Epithelial cell of proximal tubule (primary cell): Measurements from ENCODE around the gene MYO9A. TPM values are rescaled to one million over a fixed set of nuclear protein-coding genes. Genes with fewer than 3 reads are reported as not detected.
"Not testable (repeated sequence)": the region's sequence is repeated elsewhere in the genome, so short reads cannot be mapped to it uniquely, and the experiment has no call there.

Source experiments
- DNase-seq: peaks from one replicate; pipeline ENCODE4 v3.0.0-alpha.2; 2011; ENCODE audit warnings: low read depth
- H3K4me3 ChIP-seq: 2 replicates; pipeline ENCODE4 v1.5.1; 2011; ENCODE audit warnings: low read depth, mild to moderate bottlenecking, low read length
- total RNA-seq: library from RNA; depleted of rRNA; stranded (reverse); fragments of >200 nt; gene quantifications from 2 replicates; pipeline ENCODE4 v1.2.3, GENCODE V29; 2015
- TF ChIP-seq, protein P1 (sequence below): conservative IDR thresholded peaks from 2 replicates; pipeline ENCODE4 v1.5.1; 2012; ENCODE audit warnings: low read depth, mild to moderate bottlenecking, low read length

Gene MYO9A
- total RNA-seq, 1 donor from 2014 or later: 18.1 TPM

DNA sequence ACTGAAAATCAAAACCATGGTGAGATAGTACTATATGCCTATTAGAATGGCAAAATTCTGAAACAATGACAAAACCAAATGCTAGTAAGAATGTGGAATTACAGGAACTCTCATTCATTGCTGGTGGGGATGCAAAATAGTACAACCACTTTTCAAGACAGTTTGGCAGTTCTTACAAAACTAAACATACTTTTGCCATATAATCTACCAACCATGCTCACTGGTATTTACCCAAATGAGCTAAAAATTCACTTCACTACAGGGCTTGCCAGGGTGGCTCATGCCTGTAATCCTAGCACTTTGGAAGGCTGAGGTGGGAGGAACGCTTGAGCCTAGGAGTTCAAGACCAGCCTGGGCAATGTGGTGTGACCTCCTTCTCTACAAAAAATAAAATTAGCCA is 40.0 kb downstream of the MYO9A start:
- DNase-seq: no peak
- no peak overlapping the region for H3K4me3 ChIP-seq
- TF ChIP-seq, protein P1, sequence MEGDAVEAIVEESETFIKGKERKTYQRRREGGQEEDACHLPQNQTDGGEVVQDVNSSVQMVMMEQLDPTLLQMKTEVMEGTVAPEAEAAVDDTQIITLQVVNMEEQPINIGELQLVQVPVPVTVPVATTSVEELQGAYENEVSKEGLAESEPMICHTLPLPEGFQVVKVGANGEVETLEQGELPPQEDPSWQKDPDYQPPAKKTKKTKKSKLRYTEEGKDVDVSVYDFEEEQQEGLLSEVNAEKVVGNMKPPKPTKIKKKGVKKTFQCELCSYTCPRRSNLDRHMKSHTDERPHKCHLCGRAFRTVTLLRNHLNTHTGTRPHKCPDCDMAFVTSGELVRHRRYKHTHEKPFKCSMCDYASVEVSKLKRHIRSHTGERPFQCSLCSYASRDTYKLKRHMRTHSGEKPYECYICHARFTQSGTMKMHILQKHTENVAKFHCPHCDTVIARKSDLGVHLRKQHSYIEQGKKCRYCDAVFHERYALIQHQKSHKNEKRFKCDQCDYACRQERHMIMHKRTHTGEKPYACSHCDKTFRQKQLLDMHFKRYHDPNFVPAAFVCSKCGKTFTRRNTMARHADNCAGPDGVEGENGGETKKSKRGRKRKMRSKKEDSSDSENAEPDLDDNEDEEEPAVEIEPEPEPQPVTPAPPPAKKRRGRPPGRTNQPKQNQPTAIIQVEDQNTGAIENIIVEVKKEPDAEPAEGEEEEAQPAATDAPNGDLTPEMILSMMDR: no peak

DNA sequence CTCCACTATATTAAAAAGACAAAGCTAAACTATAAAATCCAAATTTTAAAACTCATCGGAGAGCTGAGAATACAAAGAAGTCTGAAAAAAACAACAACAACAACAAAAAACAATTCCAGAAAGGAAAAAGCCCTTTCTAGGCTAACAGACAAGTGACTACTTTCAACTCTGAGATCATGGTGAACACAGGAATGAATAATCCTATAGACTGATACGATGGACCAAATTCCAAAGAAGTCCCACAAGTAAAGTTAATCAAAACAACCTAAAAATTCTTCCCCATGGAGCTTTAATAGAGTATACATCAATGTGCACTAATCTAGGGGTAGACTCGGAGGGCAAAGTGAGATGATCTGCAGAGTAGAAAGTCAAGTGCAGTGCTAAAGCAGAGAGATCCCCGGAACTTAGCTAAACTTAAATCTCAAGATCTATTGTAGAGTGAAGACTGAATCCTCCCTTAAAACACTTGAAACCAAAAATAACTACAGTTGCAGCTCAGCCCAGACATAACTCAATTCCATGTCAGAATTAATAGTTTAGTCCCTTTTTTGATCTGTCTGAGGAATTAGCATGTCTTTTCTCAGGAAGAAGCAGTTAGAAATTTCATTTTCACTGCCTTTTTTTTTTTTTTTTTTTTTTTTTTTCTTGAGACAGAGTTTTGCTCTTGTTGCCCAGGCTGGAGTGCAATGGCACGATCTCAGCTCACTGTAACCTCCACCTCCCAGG is 43.5 kb downstream of the MYO9A start:
- DNase-seq: no peak
- TF ChIP-seq, protein P1: no peak
- H3K4me3 ChIP-seq: no peak overlapping the region

GRCh38 chr15:72071448-72071825 is 46.5 kb downstream of the MYO9A start:
- not testable (repeated sequence) for DNase-seq, H3K4me3 ChIP-seq

- H3K4me3 ChIP-seq: no peak overlapping the region
- no peak for DNase-seq
- TF ChIP-seq, protein P1: no peak
These were observed 47.0 kb downstream of the MYO9A start for GRCh38 chr15:72070817-72071447.

DNA sequence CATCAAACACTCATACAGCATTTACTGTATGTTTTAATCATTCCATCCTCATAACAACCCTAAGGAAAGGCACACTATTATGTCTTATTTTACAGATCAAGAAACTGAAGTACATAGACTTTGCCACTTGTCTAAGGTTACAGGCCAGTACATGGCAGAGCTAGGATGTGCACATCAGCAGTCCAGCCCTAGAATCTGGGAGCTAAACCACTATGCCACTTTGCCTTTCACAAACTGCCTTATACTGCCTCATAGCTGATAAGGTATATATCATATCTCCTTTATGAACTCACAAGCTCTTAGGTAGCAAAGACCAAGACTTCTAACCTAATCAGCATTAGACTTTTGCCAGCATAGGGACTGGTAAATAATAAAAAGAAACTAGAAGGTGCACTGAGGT is 49.1 kb downstream of the MYO9A start:
- H3K4me3 ChIP-seq: no peak overlapping the region
- TF ChIP-seq, protein P1: no peak
- DNase-seq: no peak

GRCh38 chr15:72065801-72066200 is 52.1 kb downstream of the MYO9A start:
- DNase-seq: no peak

DNA sequence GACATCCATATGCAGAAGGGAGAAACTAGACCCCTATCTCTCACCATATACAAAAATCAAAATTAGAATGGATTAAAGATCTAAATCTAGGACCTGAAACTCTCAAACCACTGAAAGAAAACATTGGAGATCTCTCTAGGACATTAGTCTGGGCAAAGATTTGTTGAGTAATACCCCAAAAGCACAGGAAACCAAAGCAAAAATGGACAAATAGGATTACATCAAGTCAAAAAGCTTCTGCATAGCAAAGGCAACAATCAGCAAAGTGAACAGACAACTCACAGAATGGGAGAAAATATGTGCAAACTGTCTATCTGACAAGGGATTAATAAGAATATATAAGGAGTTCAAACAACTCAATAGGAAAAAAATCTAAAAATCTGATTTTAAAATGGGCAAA is 54.8 kb downstream of the MYO9A start:
- H3K4me3 ChIP-seq: no peak overlapping the region
- TF ChIP-seq, protein P1: no peak
- DNase-seq: no peak

More at GRCh38 chr15:72065801-72066200, 52.1 kb downstream of the MYO9A start:
- H3K4me3 ChIP-seq: no peak overlapping the region
- TF ChIP-seq, protein P1: no peak
